Karpas-422 (cell line): ENCODE measurements around the gene PSMC5. TPM values are rescaled to one million over a fixed set of nuclear protein-coding genes. Genes with fewer than 3 reads are reported as not detected.

Source experiments
- DNase-seq: peaks from one replicate; pipeline ENCODE4 v3.0.0-alpha.2; 2015
- H2AFZ ChIP-seq: fragments of 200-600 bp; sonication (generic); 2 replicates; pipeline ENCODE4 v1.6.1; 2014; ENCODE audit warnings: antibody characterized with exemption, low read length, mixed read lengths
- H3K27ac ChIP-seq: fragments of 200-600 bp; sonication (generic); 2 replicates; pipeline ENCODE4 v1.5.1; 2014; ENCODE audit warnings: mild to moderate bottlenecking, low read length, moderate library complexity
- H3K27me3 ChIP-seq: fragments of 200-600 bp; sonication (generic); 2 replicates; pipeline ENCODE4 v1.6.1; 2014; ENCODE audit warnings: low read length, mixed read lengths
- H3K36me3 ChIP-seq: fragments of 200-600 bp; sonication (generic); 2 replicates; pipeline ENCODE4 v1.6.1; 2014; ENCODE audit warnings: low read length, mixed read lengths; ENCODE audit not compliant: insufficient read depth
- H3K4me1 ChIP-seq: fragments of 200-600 bp; sonication (generic); 2 replicates; pipeline ENCODE4 v1.6.1; 2014; ENCODE audit warnings: mild to moderate bottlenecking, low read length, mixed read lengths
- H3K4me2 ChIP-seq: fragments of 200-600 bp; sonication (generic); 2 replicates; pipeline ENCODE4 v1.6.1; 2014; ENCODE audit warnings: low read length, low read depth, mild to moderate bottlenecking; ENCODE audit not compliant: poor library complexity, severe bottlenecking
- H3K4me3 ChIP-seq: fragments of 200-600 bp; sonication (generic); 2 replicates; pipeline ENCODE4 v1.5.1; 2014; ENCODE audit warnings: mild to moderate bottlenecking, antibody characterized with exemption, low read length, mixed read lengths
- H3K79me2 ChIP-seq: fragments of 200-600 bp; sonication (generic); 2 replicates; pipeline ENCODE4 v1.6.1; 2014; ENCODE audit warnings: mild to moderate bottlenecking, low read length, mixed read lengths
- H3K9ac ChIP-seq: fragments of 200-600 bp; sonication (generic); 2 replicates; pipeline ENCODE4 v1.6.0; 2014; ENCODE audit warnings: low read length
- H3K9me2 ChIP-seq: fragments of 200-600 bp; sonication (generic), shearing (Covaris generic); replicated peaks from 2 replicates; pipeline ENCODE4 v1.6.0; 2014; ENCODE audit warnings: mild to moderate bottlenecking, low read length, moderate library complexity; ENCODE audit not compliant: insufficient read depth
- H3K9me3 ChIP-seq: fragments of 300-700, 200-600 bp; sonication (generic); 2 replicates; pipeline ENCODE4 v1.6.1; 2014; ENCODE audit warnings: low read length, mixed read lengths
- H4K20me1 ChIP-seq: fragments of 200-600 bp; sonication (generic); 2 replicates; pipeline ENCODE4 v1.6.1; 2014; ENCODE audit warnings: mild to moderate bottlenecking, antibody characterized with exemption, low read length, low read depth; ENCODE audit not compliant: insufficient read depth
- total RNA-seq: library from RNA; depleted of rRNA; stranded (reverse); fragments of >200 nt; shearing (Covaris generic); gene quantifications from 2 replicates; pipeline ENCODE4 v1.2.3, GENCODE V29; 2014; ENCODE audit warnings: low replicate concordance; rRNA removed

PSMC5 gene
- 26.9 and 49.1 TPM in 2 replicates for total RNA-seq

DNA sequence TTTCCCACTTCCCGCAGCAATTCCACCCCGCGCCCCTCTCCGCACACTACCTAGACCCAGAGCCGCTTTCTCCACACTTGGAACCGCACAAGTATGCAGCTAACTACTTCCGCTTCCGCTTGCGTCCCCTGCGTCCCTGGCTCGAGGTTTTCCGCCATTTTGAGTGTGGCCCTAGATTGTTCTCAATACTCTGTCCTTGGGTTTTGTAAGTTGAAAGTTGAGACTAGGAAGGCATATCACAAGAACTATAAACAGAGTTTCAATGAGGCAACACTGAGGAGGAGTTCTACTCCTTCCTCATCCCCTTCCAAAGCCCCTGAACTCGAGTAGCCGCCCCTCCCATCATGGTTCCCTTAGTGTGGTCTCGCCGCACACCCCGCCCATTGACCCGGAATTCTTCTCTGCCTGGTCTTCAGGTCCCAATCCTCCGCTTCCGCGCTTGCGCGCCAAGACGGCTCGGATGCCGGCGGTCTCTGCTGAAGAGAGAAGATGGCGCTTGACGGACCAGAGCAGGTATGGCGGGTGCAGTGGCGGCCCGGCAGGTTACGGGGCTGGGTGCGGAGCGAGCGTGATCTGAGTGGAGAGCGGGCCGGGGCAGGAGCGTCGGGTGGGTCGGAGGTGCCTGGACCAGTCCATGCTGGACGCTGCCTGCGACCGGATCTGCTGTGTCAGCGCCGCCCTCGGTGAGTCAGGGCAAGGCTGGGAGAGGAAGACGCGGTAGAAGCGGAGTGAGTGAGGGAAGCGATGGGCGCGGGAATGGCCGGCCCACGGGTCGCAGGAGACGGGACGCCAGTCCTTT, at the start of gene PSMC5, which contains the start of gene FTSJ3:
TSS of gene PSMC5 (plus strand) at position 430 of the 799 bp plus-strand sequence. CDS start at position 490, 60 bp downstream.
TSS of gene FTSJ3 (minus strand) at position 662 of the 799 bp plus-strand sequence. CDS start 761 bp downstream, outside the sequence.
- no peaks in the 10 kb centered on the region for H3K27me3 ChIP-seq
- H3K4me3 ChIP-seq: peak within 1 kb of the TSS; percentile 87
- H3K4me1 ChIP-seq: peaks cover 28% of the 10 kb centered on the region
- peak within 1 kb of the TSS; percentile 86 for H3K9ac ChIP-seq
- H3K9me3 ChIP-seq: no peaks in the 10 kb centered on the region
- H3K27ac ChIP-seq: peak within 1 kb of the TSS; percentile 81
- peaks cover 49% of the 10 kb centered on the region; the same call in 1 of the 2 replicates for H3K36me3 ChIP-seq
- peak within 1 kb of the TSS; percentile 96 for H2AFZ ChIP-seq
- no peaks in the 10 kb centered on the region for H3K9me2 ChIP-seq
- peak; percentile 98 for DNase-seq
- H4K20me1 ChIP-seq: peaks cover 22% of the 10 kb centered on the region
- H3K79me2 ChIP-seq: peaks cover 57% of the 10 kb centered on the region
- H3K4me2 ChIP-seq: peak within 1 kb of the TSS; percentile 91

- H2AFZ ChIP-seq: no peak overlapping the region
- DNase-seq: no peak
- peaks cover 43% of the 10 kb centered on the region for H3K4me1 ChIP-seq
- no peak overlapping the region for H3K4me3 ChIP-seq
- H3K9me2 ChIP-seq: no peaks in the 10 kb centered on the region
- H3K9ac ChIP-seq: no peak overlapping the region
- H3K36me3 ChIP-seq: peaks cover 61% of the 10 kb centered on the region
- peaks cover 71% of the 10 kb centered on the region for H4K20me1 ChIP-seq
- no peaks in the 10 kb centered on the region for H3K9me3 ChIP-seq
- no peak overlapping the region for H3K27ac ChIP-seq
- H3K4me2 ChIP-seq: no peak overlapping the region
- H3K79me2 ChIP-seq: peaks cover 99% of the 10 kb centered on the region
- no peaks in the 10 kb centered on the region for H3K27me3 ChIP-seq
These were observed 46.7 kb upstream of the PSMC5 start for GRCh38 chr17:63780507-63780906.

DNA sequence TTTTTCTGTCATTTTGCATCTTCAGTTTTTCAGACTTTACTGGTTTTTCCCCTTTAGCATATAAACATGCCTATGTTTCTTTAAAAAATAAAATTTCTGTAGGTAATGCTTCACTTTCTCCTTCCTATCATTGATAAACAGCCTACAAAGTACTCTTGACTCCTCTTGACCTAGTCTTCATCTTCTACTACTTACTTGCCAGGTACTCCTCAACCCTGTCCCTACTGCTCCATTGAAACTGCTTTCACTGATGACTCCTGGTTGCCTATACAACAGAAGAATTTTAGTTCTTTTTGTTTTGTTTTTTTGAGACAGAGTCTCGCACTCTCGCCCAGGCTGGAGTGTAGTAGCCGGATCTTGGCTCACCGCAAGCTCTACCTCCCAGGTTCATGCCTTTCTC, 46.3 kb upstream of the PSMC5 start:
- Histone ChIP-seq H3K4me2 (no peak overlapping the region), H3K4me1 (peaks cover 39% of the 10 kb centered on the region), H3K4me3 (no peak overlapping the region), H3K27ac (no peak overlapping the region), H3K9me2 (no peaks in the 10 kb centered on the region), H2AFZ (no peak overlapping the region), H3K9ac (no peak overlapping the region), H3K27me3 (no peaks in the 10 kb centered on the region), H4K20me1 (peaks cover 71% of the 10 kb centered on the region), H3K79me2 (peaks cover 99% of the 10 kb centered on the region), H3K9me3 (no peaks in the 10 kb centered on the region), H3K36me3 (peaks cover 62% of the 10 kb centered on the region)
- DNase-seq: no peak

- H3K9me2 ChIP-seq: no peaks in the 10 kb centered on the region
- no peak overlapping the region for H3K4me2 ChIP-seq
- peaks cover 27% of the 10 kb centered on the region for H3K4me1 ChIP-seq
- no peak overlapping the region for H3K4me3 ChIP-seq
- H3K9ac ChIP-seq: no peak overlapping the region
- H3K36me3 ChIP-seq: peaks cover 56% of the 10 kb centered on the region; the same call in 1 of the 2 replicates
- H3K27ac ChIP-seq: no peak overlapping the region
- peaks cover 57% of the 10 kb centered on the region for H4K20me1 ChIP-seq
- no peaks in the 10 kb centered on the region for H3K9me3 ChIP-seq
- no peaks in the 10 kb centered on the region for H3K27me3 ChIP-seq
- DNase-seq: no peak
- H2AFZ ChIP-seq: no peak overlapping the region
- H3K79me2 ChIP-seq: peaks cover 98% of the 10 kb centered on the region
These were observed 43.7 kb upstream of the PSMC5 start for GRCh38 chr17:63783522-63783921.

DNA sequence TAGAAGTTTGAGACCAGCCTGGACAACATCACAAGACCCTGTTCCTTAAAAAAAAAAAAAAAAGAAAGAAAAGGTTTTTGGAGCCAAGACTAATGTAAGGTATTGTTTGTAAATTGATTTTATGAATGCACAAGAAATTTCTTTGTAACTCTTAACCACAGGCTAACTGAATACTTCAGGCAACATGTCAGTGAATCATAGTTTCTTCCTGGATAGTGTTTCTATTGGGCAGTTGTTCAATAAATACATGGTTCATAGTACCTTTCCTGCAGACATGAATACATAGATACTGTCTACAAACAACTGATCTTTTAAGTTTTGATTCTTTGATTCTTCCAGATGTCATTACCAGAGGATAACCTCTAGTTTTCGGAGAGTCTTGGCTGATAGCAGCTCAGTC, 41.7 kb upstream of the PSMC5 start:
- Histone ChIP-seq H3K9ac (no peak overlapping the region), H3K36me3 (peaks cover 56% of the 10 kb centered on the region), H3K27ac (no peak overlapping the region), H3K9me3 (no peaks in the 10 kb centered on the region), H3K27me3 (no peaks in the 10 kb centered on the region), H3K79me2 (peaks cover 98% of the 10 kb centered on the region), H3K4me1 (peaks cover 19% of the 10 kb centered on the region), H4K20me1 (peaks cover 44% of the 10 kb centered on the region), H3K4me3 (no peak overlapping the region), H2AFZ (no peak overlapping the region), H3K4me2 (no peak overlapping the region), H3K9me2 (no peaks in the 10 kb centered on the region)
- DNase-seq: no peak

DNA sequence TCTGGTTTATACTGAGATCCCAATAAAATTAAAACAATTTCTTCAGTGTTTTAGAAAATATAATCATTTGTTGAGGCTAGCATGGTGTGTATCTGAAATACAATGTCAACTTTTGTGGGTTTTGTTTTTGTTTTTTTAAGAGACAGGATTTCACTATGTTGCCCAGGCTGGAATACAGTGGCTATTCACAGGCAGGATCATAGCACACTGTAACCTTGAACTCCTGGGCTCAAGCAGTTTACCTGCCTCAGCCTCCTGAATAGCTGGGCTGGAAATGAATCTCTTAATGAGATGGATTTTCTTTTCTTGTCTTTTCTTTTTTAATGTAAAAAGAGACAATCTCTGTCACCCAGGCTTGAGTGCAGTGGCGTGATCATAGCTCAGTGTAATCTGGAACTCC, 41.1 kb upstream of the PSMC5 start:
- Histone ChIP-seq H3K4me2 (no peak overlapping the region), H4K20me1 (peaks cover 39% of the 10 kb centered on the region), H3K79me2 (peaks cover 96% of the 10 kb centered on the region), H2AFZ (no peak overlapping the region), H3K27me3 (no peaks in the 10 kb centered on the region), H3K27ac (no peak overlapping the region), H3K4me3 (no peak overlapping the region), H3K36me3 (peaks cover 60% of the 10 kb centered on the region), H3K9me2 (no peaks in the 10 kb centered on the region), H3K9me3 (no peaks in the 10 kb centered on the region), H3K9ac (no peak overlapping the region), H3K4me1 (peaks cover 14% of the 10 kb centered on the region)
- no peak for DNase-seq

DNA sequence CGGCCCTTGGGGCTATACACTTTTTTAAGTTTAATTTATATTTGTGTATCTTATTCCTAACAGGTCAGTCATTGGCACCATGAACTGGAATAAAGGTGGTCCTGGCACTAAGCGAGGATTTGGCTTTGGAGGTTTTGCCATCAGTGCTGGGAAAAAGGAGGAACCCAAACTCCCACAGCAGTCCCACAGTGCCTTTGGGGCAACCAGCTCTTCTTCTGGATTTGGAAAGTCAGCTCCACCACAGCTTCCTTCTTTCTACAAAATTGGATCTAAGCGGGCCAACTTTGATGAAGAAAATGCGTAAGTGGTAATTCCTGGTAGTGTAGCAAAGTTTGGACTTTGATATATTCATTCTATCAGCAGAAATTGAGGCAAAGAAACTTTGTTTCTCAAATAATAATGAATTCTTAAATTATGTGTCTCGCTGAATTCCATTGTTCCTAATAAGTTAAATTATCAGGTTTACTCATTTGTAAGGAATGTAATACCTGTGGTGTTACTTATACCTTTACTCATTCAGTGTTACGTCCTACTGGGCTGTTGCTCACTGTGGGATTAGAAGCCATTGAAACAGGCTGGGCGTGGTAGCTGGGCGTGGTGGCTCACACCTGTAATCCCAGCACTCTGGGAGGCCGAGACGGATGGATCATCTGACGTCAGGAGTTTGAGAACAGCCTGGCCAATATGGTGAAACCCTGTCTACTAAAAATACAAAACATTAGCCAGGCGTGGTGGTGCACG, 40.1 kb upstream of the PSMC5 start:
- Histone ChIP-seq H3K27me3 (no peaks in the 10 kb centered on the region), H3K4me3 (no peak overlapping the region), H3K79me2 (peaks cover 98% of the 10 kb centered on the region), H3K9me2 (no peaks in the 10 kb centered on the region), H3K27ac (no peak overlapping the region), H2AFZ (no peak overlapping the region), H3K9me3 (no peaks in the 10 kb centered on the region), H3K4me2 (no peak overlapping the region), H3K4me1 (peaks cover 7% of the 10 kb centered on the region), H4K20me1 (peaks cover 37% of the 10 kb centered on the region), H3K9ac (no peak overlapping the region), H3K36me3 (peaks cover 69% of the 10 kb centered on the region)
- DNase-seq: no peak

DNA sequence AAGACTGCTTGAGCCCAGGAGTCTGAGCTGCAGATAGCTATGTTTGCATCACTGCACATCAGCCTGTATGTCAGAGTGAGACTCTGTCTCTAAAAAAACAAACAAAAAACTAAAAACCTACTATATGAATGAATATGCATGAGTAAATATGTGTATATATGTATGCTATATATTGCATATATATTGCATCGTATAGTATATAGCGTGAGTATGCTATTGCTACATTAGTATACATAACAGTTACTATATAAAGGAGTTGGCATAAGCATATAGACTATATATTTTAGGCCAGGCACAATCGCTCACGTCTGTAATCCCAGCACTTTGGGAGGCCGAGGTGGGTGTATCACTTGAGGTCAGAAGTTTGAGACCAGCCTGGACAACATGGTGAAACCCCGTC, 37.2 kb upstream of the PSMC5 start:
- DNase-seq: no peak
- Histone ChIP-seq H3K9me3 (no peaks in the 10 kb centered on the region), H3K4me1 (no peaks in the 10 kb centered on the region), H3K27me3 (no peaks in the 10 kb centered on the region), H3K4me2 (no peak overlapping the region), H3K9me2 (no peaks in the 10 kb centered on the region), H3K79me2 (peaks cover 93% of the 10 kb centered on the region), H2AFZ (no peak overlapping the region), H3K4me3 (no peak overlapping the region), H3K9ac (no peak overlapping the region), H3K36me3 (peaks cover 74% of the 10 kb centered on the region), H4K20me1 (peaks cover 16% of the 10 kb centered on the region), H3K27ac (no peak overlapping the region)
